IMR-90 (cell line): Measurements from ENCODE around the gene KBTBD8. TPM values are rescaled to one million over a fixed set of nuclear protein-coding genes. Genes with fewer than 3 reads are reported as not detected.

Experiments used
- ATAC-seq: fragments of 200-7000 bp; cut with Tn5 transposase; 2 replicates; pipeline ENCODE4 v1.9.1; 2020; ENCODE audit warnings: low read depth, mild to moderate bottlenecking, moderate library complexity
- BruUV-seq: library from RNA; stranded (reverse); fragments of 400-500 nt; replicated peaks from 2 replicates; lab custom pipeline; 2021; lab: Mats Ljungman, UMichigan
- CTCF ChIA-PET: fragments of 300-600 bp; formaldehyde crosslinking; extraction: SDS; loops from one replicate; lab custom pipeline; 2021; ENCODE audit warnings: antibody characterized with exemption; lab: Yijun Ruan, JAX
- POLR2A ChIA-PET: fragments of 300-600 bp; sonication (Branson Sonifier 250); formaldehyde crosslinking; loops from one replicate; lab custom pipeline; 2022; ENCODE audit warnings: antibody characterized with exemption; ENCODE audit not compliant: unreplicated experiment; lab: Charles Lee
- DNase-seq: peaks from one replicate; pipeline ENCODE4 v3.0.0; 2013
- H2AFZ ChIP-seq: replicated peaks from 2 replicates; pipeline ENCODE3; 2013; ENCODE audit warnings: low read length, mild to moderate bottlenecking; ENCODE audit not compliant: poor library complexity
- H2AK5ac ChIP-seq: 2 replicates; pipeline ENCODE4 v1.6.1; 2013; ENCODE audit warnings: low read depth, low read length, inconsistent platforms
- H2AK9ac ChIP-seq: replicated peaks from 2 replicates; pipeline ENCODE3; 2013; ENCODE audit warnings: mild to moderate bottlenecking, low read depth, low read length, moderate library complexity; ENCODE audit not compliant: poor library complexity
- H2BK120ac ChIP-seq: 2 replicates; pipeline ENCODE4 v1.6.1; 2013; ENCODE audit warnings: low read depth, low read length, inconsistent platforms
- H2BK15ac ChIP-seq: 3 replicates; pipeline ENCODE4 v1.6.1; 2013; ENCODE audit warnings: low read depth, low read length, inconsistent platforms
- H2BK20ac ChIP-seq: 2 replicates; pipeline ENCODE4 v1.6.1; 2013; ENCODE audit warnings: low read depth, mild to moderate bottlenecking, inconsistent platforms, low read length, moderate library complexity
- H2BK5ac ChIP-seq: 2 replicates; pipeline ENCODE4 v1.6.1; 2013; ENCODE audit warnings: mild to moderate bottlenecking, low read depth, low read length, inconsistent platforms; ENCODE audit not compliant: poor library complexity, severe bottlenecking
- H3K14ac ChIP-seq: replicated peaks from 2 replicates; pipeline ENCODE4 v1.6.1; 2013; ENCODE audit warnings: low read depth, low read length, inconsistent platforms
- H3K18ac ChIP-seq: 2 replicates; pipeline ENCODE4 v1.6.1; 2013; ENCODE audit warnings: low read depth, low read length, control low read depth
- H3K23ac ChIP-seq: 2 replicates; pipeline ENCODE4 v1.6.1; 2013; ENCODE audit warnings: low read depth, low read length, inconsistent platforms
- H3K27ac ChIP-seq: 2 replicates; pipeline ENCODE4 v1.5.1; 2013; ENCODE audit warnings: mild to moderate bottlenecking, control low read depth, low read length; ENCODE audit not compliant: insufficient read depth
- H3K27me3 ChIP-seq: 2 replicates; pipeline ENCODE4 v1.6.1; 2013; ENCODE audit warnings: low read length; ENCODE audit not compliant: control insufficient read depth, insufficient read depth
- H3K36me3 ChIP-seq: 2 replicates; pipeline ENCODE4 v1.6.1; 2013; ENCODE audit warnings: low read length, mixed read lengths; ENCODE audit not compliant: control insufficient read depth, insufficient read depth
- H3K4ac ChIP-seq: 2 replicates; pipeline ENCODE4 v1.6.1; 2013; ENCODE audit warnings: low read depth, low read length, inconsistent platforms
- H3K4me1 ChIP-seq: 2 replicates; pipeline ENCODE4 v1.6.1; 2013; ENCODE audit warnings: low read length, mixed read lengths; ENCODE audit not compliant: control insufficient read depth, insufficient read depth
- H3K4me2 ChIP-seq: 2 replicates; pipeline ENCODE4 v1.6.1; 2013; ENCODE audit warnings: low read depth, mild to moderate bottlenecking, control low read depth, low read length, moderate library complexity
- H3K4me3 ChIP-seq: 2 replicates; pipeline ENCODE4 v1.5.1; 2013; ENCODE audit warnings: low read depth, mild to moderate bottlenecking, control low read depth, low read length, moderate library complexity; ENCODE audit not compliant: insufficient read depth
- H3K56ac ChIP-seq: 2 replicates; pipeline ENCODE4 v1.6.1; 2013; ENCODE audit warnings: low read length, inconsistent platforms; ENCODE audit not compliant: insufficient read depth; ENCODE audit errors: extremely low read depth
- H3K79me1 ChIP-seq, 2 experiments: 2 replicates each; pipeline ENCODE4 v1.6.1; 2013; ENCODE audit warnings: low read length in 2 of 2, inconsistent platforms in 1 of 2, low read depth in 1 of 2
- H3K9ac ChIP-seq: 2 replicates; pipeline ENCODE4 v1.6.1; 2013; ENCODE audit warnings: low read depth, low read length, control low read depth
- H3K9me1 ChIP-seq: 2 replicates; pipeline ENCODE4 v1.6.1; 2013; ENCODE audit warnings: low read length, inconsistent platforms; ENCODE audit not compliant: insufficient read depth
- H3K9me3 ChIP-seq: 2 replicates; pipeline ENCODE4 v1.6.1; 2013; ENCODE audit warnings: low read length; ENCODE audit not compliant: control insufficient read depth, insufficient read depth
- H4K20me1 ChIP-seq: 2 replicates; pipeline ENCODE4 v1.6.1; 2013; ENCODE audit warnings: low read length, inconsistent platforms; ENCODE audit not compliant: insufficient read depth
- H4K5ac ChIP-seq: 2 replicates; pipeline ENCODE4 v1.6.1; 2013; ENCODE audit warnings: mild to moderate bottlenecking, low read depth, low read length, control low read depth
- H4K8ac ChIP-seq, 2 experiments: 2 replicates each; pipeline ENCODE4 v1.6.1; 2013; ENCODE audit warnings: low read depth in 2 of 2, low read length in 2 of 2, control low read depth in 1 of 2, inconsistent platforms in 1 of 2
- H4K91ac ChIP-seq: 2 replicates; pipeline ENCODE4 v1.6.1; 2013; ENCODE audit warnings: low read depth, low read length, inconsistent platforms; ENCODE audit not compliant: insufficient read depth
- CEBPB ChIP-seq: IDR thresholded peaks from 2 replicates; pipeline ENCODE4 v1.6.1; 2012; ENCODE audit warnings: low read depth, low read length, improper control_type of control experiment
- CHD1 ChIP-seq: IDR thresholded peaks from 2 replicates; pipeline ENCODE4 v1.6.1; 2012; ENCODE audit warnings: low read depth, low read length, improper control_type of control experiment
- FOS ChIP-seq: fragments of 150-350 bp; IDR thresholded peaks from 2 replicates; pipeline ENCODE4 v1.6.1; 2016; ENCODE audit warnings: low read depth, low read length
- MAFK ChIP-seq: IDR thresholded peaks from 2 replicates; pipeline ENCODE4 v1.6.1; 2012; ENCODE audit warnings: low read depth, low read length, improper control_type of control experiment
- NFE2L2 ChIP-seq: fragments of 150-350 bp; IDR thresholded peaks from 2 replicates; pipeline ENCODE4 v1.6.1; 2016; ENCODE audit warnings: low read depth, mild to moderate bottlenecking, low read length
- POLR2A ChIP-seq: IDR thresholded peaks from 2 replicates; pipeline ENCODE4 v1.6.1; 2012; ENCODE audit warnings: mild to moderate bottlenecking, low read depth, low read length
- RCOR1 ChIP-seq: IDR thresholded peaks from 2 replicates; pipeline ENCODE4 v1.6.1; 2012; ENCODE audit warnings: mild to moderate bottlenecking, low read length, improper control_type of control experiment; ENCODE audit not compliant: insufficient replicate concordance
- RFX5 ChIP-seq: IDR thresholded peaks from 2 replicates; pipeline ENCODE4 v1.8.0; 2012; ENCODE audit warnings: low read depth, mild to moderate bottlenecking, low read length, moderate library complexity
- SMC3 ChIP-seq: fragments of 150-350 bp; IDR thresholded peaks from 2 replicates; pipeline ENCODE4 v1.6.1; 2016; ENCODE audit warnings: low read depth, mild to moderate bottlenecking, antibody characterized with exemption, low read length, moderate library complexity
- WGBS, 2 experiments: methylation state at CpG; one replicate each; pipeline versions ENCODE4 v1.1.5 to v1.1.7; 2013; ENCODE audit warnings: missing lambda C conversion rate in 2 of 2; ENCODE audit not compliant: insufficient read length in 1 of 2; ENCODE audit errors: extremely low coverage in 2 of 2; 5-methylcytosine and 5-hydroxymethylcytosine counted together
- dilution Hi-C: fragments of 300-500 bp; cut with HindIII; formaldehyde crosslinking; loops from one replicate; pipeline ENCODE4 v1.14.3; 2018; ENCODE audit warnings: low sequenced_read_pairs; ENCODE audit not compliant: unreplicated experiment
- in situ Hi-C: fragments of 300-500 bp; cut with MboI; formaldehyde crosslinking; loops from 3 replicates; pipeline ENCODE4 v1.14.3; 2019; ENCODE audit warnings: low sequenced_read_pairs, inconsistent platforms, mixed read lengths
- intact Hi-C: fragments of 100-400 bp; cut with micrococcal nuclease; formaldehyde crosslinking; loops from 2 replicates; pipeline ENCODE4 v1.10.0; 2022
- polyA plus RNA-seq, 3 experiments: library from polyadenylated mRNA; depleted of rRNA; stranded (reverse); fragments of >200 nt; gene quantifications; 2 replicates each; pipeline ENCODE4 v1.2.3, GENCODE V29; 2012; ENCODE audit warnings: low replicate concordance in 1 of 3
- total RNA-seq: library from RNA; depleted of rRNA; stranded (reverse); fragments of >200 nt; gene quantifications from 2 replicates; pipeline ENCODE4 v1.2.3, GENCODE V29; 2012
- TF ChIP-seq, protein P1 (sequence below): fragments of 150-350 bp; IDR thresholded peaks from 2 replicates; pipeline ENCODE4 v1.6.1; 2017; ENCODE audit warnings: mild to moderate bottlenecking, antibody characterized with exemption, low read length, low read depth
- TF ChIP-seq, protein P2 (sequence below): conservative IDR thresholded peaks from 2 replicates; pipeline ENCODE4 v1.5.1; 2012; ENCODE audit warnings: mild to moderate bottlenecking, low read depth, low read length, improper control_type of control experiment

Gene KBTBD8
- total and polyA plus RNA-seq, 2 of the 4 experiments (the other 2 are of a cell fraction) = 1.5 to 8.6 TPM

DNA sequence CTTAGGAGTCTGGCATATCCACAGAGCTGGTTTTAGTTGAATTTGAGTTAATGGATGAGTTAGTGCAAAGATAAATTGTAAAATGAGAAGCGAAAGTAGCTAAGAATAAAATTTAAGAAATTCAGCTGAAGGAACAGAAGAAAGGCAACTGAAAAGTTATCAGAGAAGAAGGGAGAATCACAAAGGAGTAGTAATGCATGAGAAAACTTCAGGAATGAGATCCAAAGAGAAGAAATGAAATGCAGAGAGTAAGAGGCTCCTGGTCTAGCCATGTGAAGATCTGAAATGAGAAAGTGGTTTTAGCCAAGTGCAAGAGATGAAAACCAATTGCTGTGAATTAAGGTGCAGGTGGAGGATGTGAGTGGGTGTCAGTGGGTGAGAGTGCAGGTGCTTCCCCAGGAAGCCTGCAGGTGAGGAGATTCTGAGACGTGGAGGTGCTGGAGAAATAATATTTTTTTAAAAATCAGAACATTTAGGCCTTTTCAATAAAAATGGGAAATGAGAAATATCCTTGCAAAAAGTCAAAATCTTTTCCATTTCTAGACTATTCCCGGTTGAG lies 18.5 kb downstream of the KBTBD8 start:
- Histone ChIP-seq H2BK15ac (no peak overlapping the region), H3K23ac (no peak overlapping the region), H3K4me3 (no peak overlapping the region), H3K4me1 (peaks cover 7% of the 10 kb centered on the region; the same call in 1 of the 2 replicates), H3K4me2 (no peak overlapping the region), H2AK5ac (no peak overlapping the region), H3K79me1 (no peaks in the 10 kb centered on the region), H4K8ac (no peak overlapping the region), H3K18ac (no peak overlapping the region), H2BK5ac (no peak overlapping the region), H3K27ac (no peak overlapping the region), H3K9ac (no peak overlapping the region), H4K91ac (no peak overlapping the region), H2BK120ac (no peak overlapping the region), H3K14ac (no peak overlapping the region), H3K4ac (no peak overlapping the region), H3K36me3 (no peaks in the 10 kb centered on the region), H4K20me1 (no peaks in the 10 kb centered on the region), H4K5ac (no peak overlapping the region), H3K27me3 (no peaks in the 10 kb centered on the region), H3K9me3 (no peaks in the 10 kb centered on the region), H3K9me1 (no peaks in the 10 kb centered on the region), H2AFZ (no peak overlapping the region), H2AK9ac (no peak overlapping the region), H2BK20ac (no peak overlapping the region), H3K56ac (no peak overlapping the region)
- ATAC-seq = no peak
- intact Hi-C loops (no loop called here), in situ Hi-C loops (no loop called here), dilution Hi-C loops (no loop called here)
- ChIA-PET CTCF (no interaction called here), POLR2A (no interaction called here)
- no TSS peak for BruUV-seq
- 83 to 100% methylated on average over 1 of the region's 3 CpGs for WGBS, 2 experiments
- DNase-seq = no peak
- TF ChIP-seq, protein P1, sequence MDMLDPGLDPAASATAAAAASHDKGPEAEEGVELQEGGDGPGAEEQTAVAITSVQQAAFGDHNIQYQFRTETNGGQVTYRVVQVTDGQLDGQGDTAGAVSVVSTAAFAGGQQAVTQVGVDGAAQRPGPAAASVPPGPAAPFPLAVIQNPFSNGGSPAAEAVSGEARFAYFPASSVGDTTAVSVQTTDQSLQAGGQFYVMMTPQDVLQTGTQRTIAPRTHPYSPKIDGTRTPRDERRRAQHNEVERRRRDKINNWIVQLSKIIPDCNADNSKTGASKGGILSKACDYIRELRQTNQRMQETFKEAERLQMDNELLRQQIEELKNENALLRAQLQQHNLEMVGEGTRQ = no peak
- TF ChIP-seq SMC3 (no peak), NFE2L2 (no peak), MAFK (no peak), CEBPB (no peak), POLR2A (no peak), RCOR1 (no peak), CHD1 (no peak), RFX5 (no peak), FOS (no peak)
- TF ChIP-seq, protein P2, sequence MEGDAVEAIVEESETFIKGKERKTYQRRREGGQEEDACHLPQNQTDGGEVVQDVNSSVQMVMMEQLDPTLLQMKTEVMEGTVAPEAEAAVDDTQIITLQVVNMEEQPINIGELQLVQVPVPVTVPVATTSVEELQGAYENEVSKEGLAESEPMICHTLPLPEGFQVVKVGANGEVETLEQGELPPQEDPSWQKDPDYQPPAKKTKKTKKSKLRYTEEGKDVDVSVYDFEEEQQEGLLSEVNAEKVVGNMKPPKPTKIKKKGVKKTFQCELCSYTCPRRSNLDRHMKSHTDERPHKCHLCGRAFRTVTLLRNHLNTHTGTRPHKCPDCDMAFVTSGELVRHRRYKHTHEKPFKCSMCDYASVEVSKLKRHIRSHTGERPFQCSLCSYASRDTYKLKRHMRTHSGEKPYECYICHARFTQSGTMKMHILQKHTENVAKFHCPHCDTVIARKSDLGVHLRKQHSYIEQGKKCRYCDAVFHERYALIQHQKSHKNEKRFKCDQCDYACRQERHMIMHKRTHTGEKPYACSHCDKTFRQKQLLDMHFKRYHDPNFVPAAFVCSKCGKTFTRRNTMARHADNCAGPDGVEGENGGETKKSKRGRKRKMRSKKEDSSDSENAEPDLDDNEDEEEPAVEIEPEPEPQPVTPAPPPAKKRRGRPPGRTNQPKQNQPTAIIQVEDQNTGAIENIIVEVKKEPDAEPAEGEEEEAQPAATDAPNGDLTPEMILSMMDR = no peak
